HG03060 (cell line): ENCODE results near the gene MAP2K5.

ENCODE experiments used
- ATAC-seq: cut with Tn5 transposase; IDR thresholded peaks from one replicate; pipeline ENCODE4 v1.9.1; 2021; ENCODE audit warnings: low read depth, moderate number of reproducible peaks; ENCODE audit not compliant: unreplicated experiment

Gene MAP2K5

DNA sequence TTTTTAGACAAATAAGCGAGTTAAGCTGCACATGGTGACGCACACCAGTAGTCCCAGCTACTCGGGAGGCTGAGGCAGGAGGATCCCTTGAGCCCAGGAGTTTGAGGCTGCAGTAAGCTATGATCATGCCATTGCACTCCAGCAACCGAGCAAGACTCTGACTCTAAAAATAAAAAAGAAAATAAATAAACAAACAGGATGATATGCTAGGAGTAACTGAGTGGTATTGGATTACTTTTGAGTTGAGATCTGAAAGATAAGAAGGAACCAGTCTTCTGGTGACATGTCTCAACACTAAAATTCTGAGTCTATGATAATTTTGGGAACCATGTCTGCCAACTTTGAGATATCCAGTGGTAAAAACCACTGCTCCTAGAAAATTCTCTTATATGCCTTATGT is 173.7 kb downstream of the MAP2K5 start:
- ATAC-seq: no peak

DNA sequence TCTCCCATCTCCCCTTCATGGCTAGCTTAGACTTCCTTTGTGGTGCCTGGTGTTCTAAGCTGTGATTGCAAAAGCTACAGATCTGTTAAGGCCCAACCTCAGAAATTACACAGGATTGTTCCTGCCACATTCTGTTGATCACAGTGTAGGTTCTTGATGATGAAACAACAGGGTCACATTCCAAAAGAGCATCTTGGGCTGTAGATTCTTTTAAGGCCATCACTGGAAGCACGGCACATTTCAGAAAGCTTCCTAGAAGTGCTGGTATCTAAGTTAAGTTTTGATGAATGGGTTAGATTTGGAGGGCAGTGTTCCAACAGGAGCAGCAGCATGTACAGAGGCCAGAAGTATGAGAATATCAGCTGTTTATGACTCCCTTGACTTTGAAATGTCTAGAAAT is 175.3 kb downstream of the MAP2K5 start:
- no peak for ATAC-seq

DNA sequence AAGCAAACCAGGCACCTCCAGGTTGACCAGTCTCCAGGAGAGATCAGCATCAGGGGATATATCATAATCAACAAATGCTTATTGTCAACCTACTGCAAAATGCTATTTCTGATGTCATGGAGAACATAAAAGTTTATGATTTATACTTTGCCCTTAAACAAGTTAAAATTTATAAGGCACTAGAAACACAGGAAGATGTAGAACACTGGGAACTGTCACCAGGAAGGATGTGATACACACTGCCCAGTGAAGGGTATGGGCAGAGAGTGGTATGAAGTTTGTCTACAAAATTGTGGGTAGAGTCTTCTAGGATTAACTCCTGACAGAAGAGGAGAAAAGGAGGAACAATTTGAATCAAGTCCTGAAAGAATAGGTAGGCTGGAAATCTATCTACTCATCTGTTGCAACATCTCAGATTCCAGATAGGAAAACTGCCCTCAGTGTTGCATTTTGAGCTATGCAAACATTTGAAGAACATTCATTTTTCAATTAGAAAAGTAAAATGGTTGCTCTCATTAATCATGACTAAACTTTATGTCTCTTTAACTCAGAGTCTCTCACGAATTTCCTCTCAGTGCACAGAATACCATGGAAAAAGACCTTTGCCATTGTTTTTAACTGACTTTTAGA is 176.9 kb downstream of the MAP2K5 start:
- no peak for ATAC-seq

DNA sequence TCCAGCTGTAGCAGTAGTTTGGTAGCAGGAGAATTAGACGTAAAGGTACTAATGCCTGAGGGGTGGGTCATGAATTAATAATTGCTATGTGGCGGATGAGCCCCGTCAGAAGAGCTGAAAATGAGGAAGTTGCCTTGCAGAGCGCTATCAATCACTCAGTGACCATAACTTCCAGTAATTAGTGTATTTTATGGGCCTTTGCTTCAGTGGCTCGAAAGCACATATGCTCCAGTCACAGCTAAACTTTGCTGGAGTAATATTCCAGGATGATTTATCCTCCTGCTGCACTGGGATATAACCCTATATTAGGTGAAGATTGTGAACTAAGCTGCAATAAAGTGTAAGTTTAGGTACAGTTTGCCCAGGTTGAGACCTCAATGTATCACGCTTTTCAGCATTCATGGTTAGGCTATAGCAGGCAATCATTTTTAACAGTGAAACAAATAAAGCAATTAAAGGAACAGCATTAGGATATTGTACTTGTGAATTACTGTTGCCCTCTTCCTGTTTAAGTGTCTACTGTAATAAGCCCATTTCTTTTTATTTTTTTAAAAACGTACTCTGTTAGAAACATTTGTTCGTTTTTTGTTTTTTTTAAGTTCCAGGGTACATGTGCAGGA is 178.2 kb downstream of the MAP2K5 start:
- ATAC-seq: no peak

DNA sequence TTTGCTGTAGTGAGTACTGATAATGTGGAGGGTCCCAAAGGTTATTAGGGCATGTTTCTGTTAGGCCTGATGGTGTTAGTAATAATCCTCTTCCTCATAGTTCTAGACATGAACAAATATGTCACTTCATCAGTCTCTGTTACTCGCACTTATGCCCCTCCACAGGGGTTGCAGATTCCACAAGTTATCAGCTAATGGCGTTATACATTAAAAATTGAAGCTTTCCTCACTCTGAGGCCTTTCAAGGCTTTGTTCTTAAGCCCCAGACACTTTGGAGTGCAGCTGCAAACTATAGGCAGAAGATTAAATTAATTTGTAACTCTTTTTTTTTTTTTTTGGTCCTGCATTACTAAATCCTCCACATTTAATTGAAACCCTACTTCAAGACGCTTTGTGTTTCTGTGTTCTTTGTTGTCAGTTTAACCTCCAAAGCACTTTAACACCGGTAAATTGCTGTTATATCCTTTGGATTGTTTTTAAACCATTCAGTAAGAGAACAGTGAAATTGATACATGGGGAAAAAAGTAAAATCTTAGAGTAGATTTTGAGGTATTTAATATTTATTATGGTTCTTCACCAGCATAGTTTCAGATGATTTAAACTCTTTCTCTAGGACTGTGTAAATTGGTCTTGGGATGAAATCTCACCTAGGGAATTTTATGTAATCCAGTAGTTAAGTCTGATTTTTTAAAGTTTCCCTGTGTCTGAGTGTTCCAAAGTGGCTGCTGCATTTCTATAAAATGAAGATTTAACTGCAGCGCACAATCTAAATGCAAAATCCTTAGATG is 179.7 kb downstream of the MAP2K5 start:
- no peak for ATAC-seq

DNA sequence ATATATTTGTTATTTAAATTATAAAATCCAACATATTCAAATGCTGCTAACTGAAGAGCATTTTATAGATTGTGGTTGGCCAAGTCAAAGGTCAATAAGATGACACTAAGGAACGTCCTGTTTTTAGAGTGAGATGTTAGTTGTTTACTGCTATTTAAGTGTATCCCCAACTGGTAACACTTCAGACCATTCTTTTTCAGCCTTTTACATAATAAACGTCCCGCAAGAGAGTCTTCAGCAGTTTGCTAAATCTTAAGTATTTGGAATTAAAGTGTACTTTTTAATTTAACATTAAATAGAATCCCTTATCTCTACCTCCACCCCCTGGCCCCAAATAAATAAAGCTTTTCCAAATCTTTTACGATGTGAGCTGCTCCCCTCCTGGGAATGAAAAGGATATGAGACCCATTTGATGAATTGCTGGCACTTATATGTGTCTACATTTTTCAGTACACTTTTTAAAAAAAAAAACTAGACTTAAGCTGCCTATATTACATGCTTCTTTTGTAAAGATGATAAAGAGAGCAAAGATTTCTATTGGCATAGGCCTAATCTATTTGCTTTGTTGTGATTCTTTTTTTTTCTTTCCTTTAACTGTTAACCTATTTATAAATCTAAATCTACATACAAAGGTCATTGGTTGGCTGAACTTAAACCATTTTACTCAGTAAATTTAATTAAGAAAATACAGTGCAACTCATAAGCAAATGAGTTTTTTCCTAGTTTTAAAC is 181.0 kb downstream of the MAP2K5 start:
- ATAC-seq: no peak

DNA sequence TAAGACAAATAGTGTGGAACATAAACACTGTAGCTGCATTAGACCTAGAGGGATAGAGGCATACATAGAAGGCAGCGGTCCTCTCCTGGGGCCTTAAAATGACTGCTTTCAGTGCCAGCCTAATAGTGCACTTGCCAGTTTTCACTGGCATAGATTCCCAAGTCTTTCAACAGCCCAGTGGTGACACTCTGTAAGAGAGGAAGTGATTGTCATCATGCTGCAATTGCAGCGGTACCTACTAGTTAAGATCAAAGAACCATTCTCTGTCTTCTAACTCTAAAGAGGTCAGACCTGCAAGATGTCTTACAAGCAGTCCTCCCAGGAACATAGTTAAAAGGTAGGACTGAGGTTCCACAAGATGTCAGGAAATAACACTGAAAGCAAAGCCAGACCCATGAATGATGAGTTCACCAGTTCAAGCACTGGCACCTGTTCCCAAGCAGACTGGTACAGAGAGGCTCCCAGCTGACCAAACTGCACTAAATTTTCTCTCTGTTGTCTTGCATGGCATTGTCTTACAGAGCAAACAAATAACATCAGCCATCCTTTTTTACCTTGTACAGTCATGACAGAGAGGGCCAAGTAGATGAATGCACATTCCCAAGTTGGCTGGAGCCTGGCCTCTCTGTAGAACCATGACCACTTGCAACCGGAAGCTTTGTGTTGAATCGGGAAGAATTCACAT is 182.3 kb downstream of the MAP2K5 start:
- ATAC-seq: no peak

DNA sequence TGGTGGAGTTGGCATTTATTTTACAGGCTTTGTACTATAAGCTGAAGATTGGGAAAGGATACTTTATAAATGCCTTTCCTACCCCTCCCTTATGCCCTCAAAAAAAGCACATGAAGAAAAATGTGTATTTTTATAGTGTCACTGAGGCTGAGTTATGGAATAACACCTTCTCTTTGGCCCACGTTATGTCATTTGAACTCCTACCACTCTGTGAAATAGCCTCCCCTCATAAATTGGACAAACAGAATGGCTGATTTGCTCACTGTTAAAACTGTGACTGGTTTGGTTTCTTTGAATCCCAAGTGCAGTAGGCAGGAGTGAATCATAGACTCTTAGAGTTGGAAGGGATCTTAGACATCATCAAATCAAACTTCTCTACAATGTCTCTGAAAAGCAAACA is 187.6 kb downstream of the MAP2K5 start:
- no peak for ATAC-seq

DNA sequence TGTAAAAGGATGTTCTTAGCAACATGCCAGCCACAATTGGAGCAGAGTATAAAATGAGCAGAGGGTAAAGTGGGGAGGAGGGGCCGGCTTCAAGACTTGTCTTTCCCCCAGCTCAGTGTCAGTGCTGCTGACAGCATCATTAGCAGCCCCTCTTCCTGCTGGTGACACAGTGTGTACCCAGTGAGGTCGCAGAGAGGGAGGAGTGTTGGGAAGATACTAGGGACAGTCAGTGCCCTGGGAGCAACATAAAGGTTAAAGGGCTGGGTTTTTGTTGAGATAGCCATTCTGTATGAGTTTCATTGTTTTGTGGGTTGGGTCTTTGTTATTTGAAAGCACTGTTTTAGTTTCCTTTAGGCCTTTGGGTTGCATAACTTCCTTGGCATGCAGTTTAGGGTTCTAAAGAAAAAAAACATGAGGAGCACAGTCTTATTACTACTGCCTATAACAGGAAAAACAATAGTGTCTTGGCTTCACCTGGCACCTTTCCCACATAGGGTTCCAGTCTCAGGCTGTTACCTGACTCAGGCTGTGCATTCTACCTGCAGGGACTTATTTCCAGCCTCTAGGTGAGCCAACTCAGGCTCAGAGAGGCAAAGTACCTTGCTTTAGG is 188.7 kb downstream of the MAP2K5 start:
- no peak for ATAC-seq

DNA sequence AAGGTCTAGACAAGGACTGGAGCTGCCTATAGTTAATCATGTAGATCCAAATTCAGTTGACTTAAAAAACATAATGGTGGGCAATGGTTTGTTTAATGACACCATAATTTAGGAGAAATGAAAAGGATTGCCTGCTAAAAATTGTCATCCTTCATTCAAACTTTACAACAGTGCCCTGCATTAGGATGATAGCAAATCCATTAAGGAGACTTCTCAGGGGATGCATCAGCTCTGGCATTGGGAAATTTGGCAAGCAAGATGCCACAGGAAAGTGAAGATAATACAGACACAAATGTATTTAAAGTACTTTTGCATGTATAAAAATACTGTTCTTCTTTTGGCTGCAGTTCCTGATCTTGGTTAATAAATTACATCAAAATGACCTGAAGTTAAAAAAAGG is 189.7 kb downstream of the MAP2K5 start:
- ATAC-seq: no peak

DNA sequence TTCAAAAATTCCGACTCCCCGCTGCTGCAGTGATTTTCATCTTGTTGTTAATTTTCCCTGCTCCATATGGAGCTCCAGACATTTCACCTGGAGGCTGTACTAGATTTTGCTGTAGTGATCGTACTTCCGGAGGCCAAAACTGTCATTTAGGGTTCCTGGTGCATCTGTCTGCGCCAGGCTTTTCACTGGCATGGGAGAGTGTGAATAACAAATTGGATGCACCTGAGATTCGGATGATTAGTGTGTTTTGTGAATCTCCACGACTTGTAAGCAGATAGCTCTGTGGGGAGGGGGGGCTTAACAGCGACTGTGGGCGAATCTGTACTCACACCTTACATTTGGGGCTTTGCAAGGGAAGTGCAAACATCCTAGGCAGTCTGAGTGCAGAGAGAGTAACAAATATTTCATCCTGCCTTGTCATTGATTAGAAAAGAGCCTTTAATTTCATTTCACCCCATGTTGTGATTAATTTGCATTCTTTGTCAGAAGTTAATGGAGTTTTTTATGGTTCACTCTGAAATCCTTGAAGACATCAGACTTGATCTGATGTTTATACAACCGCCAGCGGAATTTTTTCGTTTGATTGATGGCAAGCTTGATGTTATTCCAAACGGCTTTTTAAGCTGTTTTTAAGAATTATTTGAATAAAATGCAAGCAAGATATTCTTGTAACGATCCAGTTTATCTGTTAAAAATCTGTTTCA is 190.3 kb downstream of the MAP2K5 start:
- ATAC-seq: no peak

DNA sequence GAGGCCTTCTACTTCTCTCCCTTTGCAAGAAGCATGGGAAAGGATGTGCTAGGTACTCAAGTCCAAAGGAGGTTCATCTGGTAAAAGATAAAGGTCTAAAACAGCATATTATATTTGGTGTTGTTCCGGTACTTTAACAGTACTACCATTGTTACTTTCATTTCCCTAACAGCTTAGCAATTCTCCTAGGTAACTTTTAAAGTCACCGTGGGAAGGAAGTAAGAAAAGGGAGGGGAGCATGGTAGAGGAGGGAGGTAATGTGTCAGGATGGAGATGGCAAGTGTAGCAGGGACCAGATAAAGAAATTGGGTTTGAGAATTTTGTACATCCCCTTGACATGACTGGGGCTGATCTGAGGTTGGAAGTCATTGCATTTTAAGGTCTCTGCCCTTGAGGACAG is 193.4 kb downstream of the MAP2K5 start:
- ATAC-seq: no peak

DNA sequence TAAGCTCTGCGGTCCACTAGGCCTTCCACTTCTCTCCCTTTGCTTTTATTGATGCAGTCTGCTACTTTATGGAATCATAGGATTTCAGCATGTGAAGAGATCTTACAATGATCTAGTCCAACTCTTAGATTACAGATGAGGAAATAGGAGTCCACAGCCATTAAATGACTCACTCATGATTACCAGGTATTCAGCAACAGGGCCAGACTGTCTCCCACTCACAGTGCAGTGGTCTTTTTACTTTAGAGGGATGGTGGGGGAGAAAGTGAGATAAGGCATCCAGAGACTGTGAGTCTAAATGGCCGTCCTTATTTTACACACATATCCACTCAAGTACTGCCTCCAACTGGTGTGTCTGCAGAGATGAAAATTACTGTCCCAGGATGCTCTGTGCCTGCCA is 194.3 kb downstream of the MAP2K5 start:
- no peak for ATAC-seq

DNA sequence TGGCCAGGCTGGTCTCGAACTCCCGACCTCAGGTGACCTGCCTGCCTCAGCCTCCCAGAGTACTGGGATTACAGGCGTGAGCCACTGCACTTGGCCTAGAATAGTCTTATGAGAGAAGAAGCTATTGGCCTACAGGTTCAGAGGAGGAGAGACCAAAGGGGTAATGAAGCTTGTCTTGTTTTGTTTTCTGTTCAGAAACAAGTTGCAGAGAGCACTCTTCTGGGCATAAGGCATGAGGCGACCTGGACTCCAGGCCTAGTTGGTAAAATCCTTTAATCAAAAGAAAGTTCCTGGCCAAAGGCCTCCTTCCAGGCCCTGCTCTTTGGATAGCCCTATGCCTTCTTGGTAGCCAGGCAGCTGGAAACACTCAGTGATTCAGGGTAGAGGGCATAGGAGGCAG is 195.6 kb downstream of the MAP2K5 start:
- ATAC-seq: no peak

DNA sequence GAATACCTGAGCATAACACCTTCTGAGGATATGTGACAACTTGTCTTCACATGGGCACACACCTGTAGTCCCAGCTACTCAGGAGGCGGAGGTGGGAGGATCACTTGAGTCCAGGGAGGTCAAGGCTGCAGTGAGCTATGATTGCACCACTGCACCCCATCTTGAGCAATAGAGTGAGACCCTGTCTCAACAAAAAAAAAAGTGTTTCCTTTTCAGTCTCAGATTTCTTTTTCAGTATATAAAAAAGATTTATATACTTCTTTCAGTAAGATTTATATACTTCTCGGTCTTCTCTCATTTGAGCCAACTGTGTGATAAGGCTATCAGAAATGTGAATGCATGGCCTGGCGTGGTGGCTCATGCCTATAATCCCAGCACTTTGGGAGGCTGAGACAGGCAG is 197.9 kb downstream of the MAP2K5 start:
- no peak for ATAC-seq

DNA sequence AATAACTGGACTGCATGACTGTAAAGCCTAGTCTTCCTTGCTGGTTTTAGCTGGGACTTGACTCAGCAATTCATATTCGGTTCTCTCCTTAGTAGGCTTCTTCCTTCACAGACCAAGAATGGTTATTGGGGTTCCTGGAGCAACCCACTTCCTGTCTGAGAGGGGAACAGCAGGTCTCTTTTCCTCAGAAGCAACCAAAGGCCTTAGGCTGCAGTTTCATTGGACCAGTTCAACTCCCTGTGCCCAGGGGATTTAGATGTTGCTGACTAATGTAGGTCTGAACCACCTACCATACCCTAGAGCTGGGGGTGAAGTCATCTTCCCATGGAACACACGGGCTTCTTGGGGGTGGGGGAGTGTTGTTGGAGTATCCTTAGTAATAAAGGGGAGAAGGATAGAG is 198.8 kb downstream of the MAP2K5 start:
- ATAC-seq: no peak

DNA sequence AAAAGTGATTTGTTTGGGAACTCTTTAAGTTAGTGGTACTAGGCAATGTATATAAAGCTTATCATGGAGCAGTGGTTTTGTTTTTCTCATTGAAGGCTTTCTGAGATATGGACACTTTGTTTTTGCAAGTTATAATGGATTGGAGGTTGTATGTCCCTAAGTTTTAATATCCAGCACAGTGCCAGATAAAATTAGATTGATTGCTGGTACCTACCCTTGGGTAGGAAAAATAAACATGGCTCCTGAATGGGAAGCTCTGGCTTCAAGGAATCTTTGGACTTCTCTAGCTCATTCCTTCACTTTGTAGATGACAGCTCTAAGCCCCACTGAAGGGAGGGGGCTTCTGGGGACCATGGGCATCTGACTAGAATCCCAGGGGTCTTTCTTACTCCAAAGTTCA is 201.1 kb downstream of the MAP2K5 start:
- ATAC-seq: no peak

DNA sequence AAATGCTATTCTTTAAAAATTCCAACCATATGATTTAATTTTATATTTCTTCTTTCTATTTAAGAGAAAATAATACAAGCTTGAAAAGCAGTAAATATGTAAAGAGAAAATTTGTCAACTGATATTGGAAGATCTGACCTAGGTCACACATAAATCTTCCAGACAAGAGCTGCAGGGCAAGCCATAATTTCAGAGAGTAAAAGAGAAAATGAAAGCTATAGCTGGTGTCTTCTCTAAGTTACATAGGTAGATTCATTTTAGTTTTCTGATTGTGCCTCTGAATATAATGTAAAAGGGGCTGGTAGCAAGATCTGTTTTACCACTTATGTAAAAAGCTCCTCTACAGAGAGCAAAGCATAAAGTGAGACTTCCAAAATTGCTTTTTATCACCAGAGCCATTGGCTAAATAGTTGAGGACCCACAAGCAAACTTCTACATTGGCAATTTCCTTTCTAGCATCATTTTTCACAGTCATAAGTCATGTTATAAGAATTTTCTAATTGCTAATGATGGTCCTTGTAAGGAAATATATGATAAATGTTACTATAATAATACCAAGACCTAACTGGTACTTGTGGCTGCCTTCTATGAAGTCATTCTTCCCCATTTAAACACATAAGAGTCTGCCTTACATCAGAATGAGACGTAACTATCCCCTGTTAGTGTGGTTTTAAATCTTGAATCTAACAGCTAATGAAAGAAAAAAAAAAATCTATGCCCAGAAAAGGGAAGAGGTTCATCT is 202.0 kb downstream of the MAP2K5 start:
- ATAC-seq: no peak
